Right renal pelvis (tissue), 4 donors: ENCODE data around the gene HOXC10. TPM values are rescaled to one million over a fixed set of nuclear protein-coding genes. Genes with fewer than 3 reads are reported as not detected.

Source experiments
- DNase-seq, 4 donors: peaks; one replicate each; pipeline ENCODE4 v3.0.0-alpha.2; 2013; ENCODE audit warnings: low read depth in 4 of 4, low spot score in 3 of 4, missing footprints in 1 of 4
- polyA plus RNA-seq, 4 donors: library from polyadenylated mRNA; unstranded; fragments of 120-200 nt; gene quantifications; one replicate each; pipeline ENCODE4 v1.2.1, GENCODE V29; 2013; ENCODE audit not compliant: insufficient read length in 4 of 4

Gene HOXC10
- polyA plus RNA-seq, 4 donors = 59.2 to 69.0 (median 63.7) TPM

DNA sequence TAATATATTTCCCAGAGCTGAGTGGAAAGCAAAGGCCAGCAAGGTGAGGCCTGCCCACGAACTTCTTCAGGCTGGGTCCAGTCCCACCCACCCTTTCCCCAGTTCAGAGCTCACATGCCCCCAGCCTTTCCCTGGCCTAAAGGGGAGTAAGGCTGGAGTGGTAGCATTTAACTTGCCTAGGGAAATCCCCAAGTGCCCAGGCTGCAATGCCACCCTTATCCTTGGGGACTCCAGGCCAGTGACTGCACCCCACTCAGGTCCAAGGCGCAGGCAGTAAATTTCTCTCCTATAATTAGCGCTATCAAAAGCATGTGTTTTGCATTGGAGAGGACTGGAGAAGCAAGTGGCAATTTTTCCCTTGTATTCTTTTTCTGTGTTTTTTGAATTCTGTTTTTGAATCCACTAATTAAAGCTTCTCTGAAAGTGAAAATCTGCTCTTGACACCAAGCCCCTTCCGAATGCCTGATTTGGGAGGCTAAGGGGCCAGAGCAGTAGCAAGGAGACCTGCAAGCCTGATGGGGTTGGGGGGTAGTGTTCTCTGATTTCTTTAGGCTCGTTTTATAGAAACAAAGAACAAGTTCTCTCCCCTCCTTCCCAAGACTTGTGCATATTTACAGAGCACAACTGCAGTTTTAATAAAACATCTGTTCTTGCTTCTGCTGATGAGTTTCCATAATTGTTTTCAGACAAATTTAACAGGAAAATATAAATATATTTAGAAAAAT lies 39.8 kb downstream of the HOXC10 start:
- DNase-seq = no peak

- no peak for DNase-seq
Measured at GRCh38 chr12:54025499-54026405, 40.8 kb downstream of the HOXC10 start.

- DNase-seq = no peak
Measured at GRCh38 chr12:54026640-54027441, 41.9 kb downstream of the HOXC10 start.

DNA sequence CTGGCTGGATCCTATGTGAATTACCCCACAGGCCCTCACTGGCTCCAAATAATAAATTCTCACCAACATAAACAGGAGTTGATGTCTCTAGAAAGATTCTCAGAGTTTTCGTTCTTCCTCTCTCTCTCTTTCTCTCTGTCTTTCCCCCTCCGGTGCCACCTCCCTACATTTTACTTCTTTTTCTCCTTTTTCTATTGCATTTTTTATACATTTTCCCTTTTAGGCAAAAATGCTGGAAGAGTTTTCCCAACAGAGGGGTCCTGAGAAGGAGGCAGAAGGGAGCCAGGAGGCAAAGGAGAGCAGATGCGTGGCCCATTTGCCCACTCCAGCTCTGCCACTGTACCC lies 42.5 kb downstream of the HOXC10 start:
- DNase-seq = no peak

DNA sequence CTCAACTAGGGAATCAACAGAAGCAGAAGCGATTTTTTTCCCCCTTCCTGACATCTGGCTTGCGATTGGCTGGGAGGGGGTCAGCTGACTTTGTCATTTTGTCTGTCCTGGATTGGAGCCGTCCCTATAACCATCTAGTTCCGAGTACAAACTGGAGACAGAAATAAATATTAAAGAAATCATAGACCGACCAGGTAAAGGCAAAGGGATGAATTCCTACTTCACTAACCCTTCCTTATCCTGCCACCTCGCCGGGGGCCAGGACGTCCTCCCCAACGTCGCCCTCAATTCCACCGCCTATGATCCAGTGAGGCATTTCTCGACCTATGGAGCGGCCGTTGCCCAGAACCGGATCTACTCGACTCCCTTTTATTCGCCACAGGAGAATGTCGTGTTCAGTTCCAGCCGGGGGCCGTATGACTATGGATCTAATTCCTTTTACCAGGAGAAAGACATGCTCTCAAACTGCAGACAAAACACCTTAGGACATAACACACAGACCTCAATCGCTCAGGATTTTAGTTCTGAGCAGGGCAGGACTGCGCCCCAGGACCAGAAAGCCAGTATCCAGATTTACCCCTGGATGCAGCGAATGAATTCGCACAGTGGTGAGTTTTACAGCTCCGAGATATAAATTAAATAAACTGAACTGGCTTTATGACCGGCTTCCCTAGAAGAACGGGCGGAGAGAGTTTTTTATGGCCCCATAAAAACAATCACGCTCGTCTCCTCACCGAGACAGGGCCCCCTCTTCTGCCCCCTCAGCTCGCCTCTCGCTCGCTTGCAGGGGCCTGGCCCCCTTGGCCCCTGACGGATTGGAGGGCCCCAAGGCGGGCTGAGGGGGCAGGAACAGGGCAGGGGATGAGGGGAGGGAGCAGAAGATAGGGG lies 43.6 kb downstream of the HOXC10 start, which contains the start of gene HOXC6:
Gene HOXC6 (plus strand): TSS at position 127 of the 888 bp plus-strand sequence. CDS start 82 bp downstream, at position 209.
- no peak for DNase-seq

GRCh38 chr12:54029529-54030441 lies 44.8 kb downstream of the HOXC10 start:
- DNase-seq = no peak

- DNase-seq = no peak
Measured at GRCh38 chr12:54030442-54030801, 45.5 kb downstream of the HOXC10 start.

DNA sequence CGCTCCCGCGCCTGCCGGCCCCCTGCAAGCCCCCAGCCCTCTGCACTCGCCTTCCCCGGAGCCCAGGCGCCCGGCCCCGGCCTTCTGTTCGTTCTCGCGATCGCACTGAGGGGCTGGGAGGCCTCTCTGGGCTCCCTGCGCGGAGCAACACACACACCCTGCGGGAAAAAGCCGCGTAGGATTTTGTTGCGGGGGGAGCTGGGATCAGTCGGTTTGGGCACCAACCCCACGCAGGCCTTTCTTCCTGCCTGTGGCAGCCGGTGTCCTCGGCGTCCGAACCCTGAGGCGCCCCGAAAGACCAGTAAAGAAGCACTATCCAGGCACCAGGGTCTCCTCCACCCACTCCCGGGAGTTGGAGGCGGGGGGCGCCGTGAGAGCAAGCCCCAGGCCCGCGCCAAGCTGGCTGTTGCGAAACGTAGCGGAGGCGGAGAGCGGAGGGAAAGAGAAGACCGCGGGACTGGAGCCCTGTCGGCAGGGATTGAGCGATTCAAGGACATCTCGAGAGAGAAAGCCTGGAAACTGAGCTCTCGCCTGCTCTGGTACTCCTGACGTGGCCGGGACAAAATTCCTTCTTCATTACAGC lies 46.0 kb downstream of the HOXC10 start:
- DNase-seq = no peak

DNA sequence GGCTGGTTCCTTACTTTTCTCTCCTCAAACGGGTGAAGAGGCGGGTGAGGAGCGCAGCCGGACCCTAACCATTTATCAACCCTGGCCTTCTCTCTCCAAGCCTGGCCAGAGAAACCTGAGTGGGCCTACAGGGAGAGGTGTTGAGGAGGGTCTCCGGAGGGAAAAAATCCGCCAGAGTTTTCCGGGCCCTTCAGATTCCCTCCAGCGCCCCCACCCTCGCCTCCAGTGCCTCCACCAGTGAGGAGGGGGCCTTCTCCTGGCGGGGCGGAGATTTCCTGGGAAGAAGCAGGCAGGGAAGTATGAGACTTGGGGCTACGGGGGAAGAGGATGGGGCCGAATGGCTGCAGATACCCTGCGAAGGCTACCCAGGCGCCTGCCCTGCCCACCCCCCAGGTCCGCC lies 46.5 kb downstream of the HOXC10 start:
- DNase-seq = no peak

DNA sequence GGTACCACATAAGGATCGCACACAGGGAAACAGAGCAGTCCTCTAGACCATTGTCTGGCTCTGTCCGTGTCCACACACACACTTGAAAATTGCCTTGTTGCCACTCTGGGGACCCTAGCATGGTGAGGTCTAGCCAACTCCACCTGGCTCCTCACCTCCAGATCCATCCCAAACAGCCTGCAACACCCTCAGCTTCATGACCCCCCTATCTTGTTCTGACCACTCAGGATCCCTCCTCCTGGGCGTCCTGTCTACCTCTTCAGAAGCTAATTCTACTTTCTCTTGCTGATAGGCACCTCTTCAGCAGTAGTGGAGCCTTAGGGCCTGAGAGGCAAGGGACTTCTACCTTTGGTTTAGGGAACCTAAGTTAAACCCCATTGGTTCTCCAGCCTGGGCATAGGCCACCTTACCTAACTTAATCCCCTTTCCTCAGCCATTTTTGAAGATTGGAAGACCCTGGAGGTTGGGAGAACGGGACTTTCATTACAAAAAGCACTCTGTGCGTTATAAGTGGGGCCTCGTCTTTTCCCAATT lies 47.2 kb downstream of the HOXC10 start:
- DNase-seq = no peak

GRCh38 chr12:54032627-54033100 lies 47.7 kb downstream of the HOXC10 start, which contains the start of gene HOXC5:
Gene HOXC5, plus strand, starts transcription at chr12:54033050. Its CDS starts 73 bp downstream, at chr12:54033123.
- DNase-seq = peak in 3 of 4 donors; percentile 85 to 87 (median 86)

GRCh38 chr12:54033106-54033979 lies 48.4 kb downstream of the HOXC10 start:
- DNase-seq = peak in 1 of 4 donors; percentile 80

DNA sequence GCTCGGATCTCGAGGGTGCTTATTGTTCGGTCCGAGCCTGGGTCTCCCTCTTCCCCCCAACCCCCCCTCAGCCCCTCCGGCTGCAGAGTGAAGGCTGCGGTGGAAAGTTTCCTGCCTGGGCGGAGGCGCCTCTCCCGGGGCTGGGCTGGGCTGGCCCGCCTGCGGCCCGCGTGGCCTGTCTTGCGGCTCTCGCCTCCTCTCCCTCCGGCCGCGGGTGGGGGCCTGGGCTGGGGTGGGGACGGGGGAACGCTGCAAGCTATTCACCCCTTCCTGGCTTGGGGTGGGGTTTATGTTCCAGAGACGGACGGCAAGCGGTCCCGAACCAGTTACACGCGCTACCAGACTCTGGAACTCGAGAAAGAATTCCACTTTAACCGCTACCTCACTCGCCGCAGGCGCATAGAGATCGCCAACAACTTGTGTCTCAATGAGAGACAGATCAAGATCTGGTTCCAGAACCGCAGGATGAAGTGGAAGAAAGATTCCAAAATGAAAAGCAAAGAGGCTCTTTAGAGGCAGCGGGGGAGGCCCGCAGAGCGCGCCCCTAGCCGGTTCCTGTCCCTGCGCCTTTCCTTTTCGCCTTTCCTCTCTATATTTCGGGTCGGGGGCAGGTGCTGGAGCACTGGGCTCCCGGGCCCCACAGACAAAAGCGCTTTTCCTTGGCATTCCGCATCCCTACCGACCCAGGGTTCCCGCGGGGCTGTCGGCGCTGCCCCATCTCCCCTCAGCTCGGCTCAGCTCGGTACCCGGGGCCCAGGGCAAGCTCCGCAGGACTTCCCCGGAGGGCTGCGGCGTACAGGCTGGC lies 49.2 kb downstream of the HOXC10 start:
- no peak for DNase-seq

DNA sequence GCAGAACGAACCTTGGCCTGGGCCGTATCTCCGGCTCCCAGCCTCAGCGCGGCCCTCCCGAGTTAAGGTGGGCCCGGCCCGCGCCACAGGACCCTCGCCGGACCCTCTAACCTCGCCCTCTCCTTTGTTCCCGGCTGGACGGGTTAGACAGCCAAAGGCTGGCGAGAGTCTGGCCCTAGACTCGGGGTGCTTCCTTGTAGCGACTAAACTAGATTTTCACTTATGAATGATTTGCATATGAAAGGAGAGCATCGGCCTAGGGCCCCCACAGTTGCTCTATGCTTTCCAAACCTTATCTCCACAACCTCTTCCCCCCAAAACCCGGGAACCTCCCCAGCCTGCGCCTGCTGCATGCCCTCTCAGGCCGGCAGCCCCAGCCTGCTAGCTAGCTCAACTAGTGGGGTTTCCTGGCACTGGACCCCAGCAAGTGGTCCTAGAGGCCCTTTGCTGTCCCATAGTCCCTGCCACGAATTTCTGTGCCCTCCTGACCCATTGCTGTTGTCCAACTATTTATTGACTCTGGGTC lies 49.9 kb downstream of the HOXC10 start:
- DNase-seq = no peak

DNA sequence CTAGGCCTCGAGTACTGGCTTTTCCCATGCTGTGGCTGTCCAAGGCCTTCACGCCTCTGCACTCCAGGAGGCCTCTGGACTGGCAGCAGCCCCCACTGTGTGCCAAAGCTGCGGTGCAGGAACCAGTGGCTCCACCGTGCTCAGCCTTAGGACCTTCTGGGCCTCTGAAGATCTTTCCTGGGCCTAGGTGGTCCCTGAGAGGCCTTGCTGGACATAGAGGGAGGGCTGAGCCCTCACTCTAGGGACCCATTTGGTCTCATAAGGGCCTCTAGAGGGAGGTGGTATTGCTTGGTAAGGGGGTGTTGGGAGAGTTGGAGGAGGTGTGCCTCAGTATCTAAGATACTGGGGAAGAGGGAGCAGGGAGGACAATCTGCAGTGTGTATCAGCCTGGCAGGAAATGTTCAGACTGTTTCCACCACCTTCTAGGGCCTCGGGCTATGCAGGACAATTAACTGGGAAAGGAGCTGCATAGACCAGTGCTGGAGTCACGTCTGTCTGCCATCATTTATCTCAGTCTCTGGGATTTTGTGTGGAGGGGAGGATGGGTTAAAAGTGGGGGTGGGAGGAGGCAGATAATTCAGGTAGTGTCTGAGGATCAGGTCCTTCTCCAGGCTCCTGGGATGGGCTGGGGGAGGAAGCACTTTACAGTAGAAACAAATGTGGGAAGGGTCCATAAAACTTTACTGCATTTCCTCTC lies 50.8 kb downstream of the HOXC10 start:
- no peak for DNase-seq
